GM18909 (cell line): ENCODE data around the gene KRTAP5-6.

ENCODE experiments used
- ATAC-seq: cut with Tn5 transposase; IDR thresholded peaks from one replicate; pipeline ENCODE4 v1.9.1; 2021; ENCODE audit warnings: mild to moderate bottlenecking; ENCODE audit not compliant: unreplicated experiment, poor library complexity

Gene KRTAP5-6

DNA sequence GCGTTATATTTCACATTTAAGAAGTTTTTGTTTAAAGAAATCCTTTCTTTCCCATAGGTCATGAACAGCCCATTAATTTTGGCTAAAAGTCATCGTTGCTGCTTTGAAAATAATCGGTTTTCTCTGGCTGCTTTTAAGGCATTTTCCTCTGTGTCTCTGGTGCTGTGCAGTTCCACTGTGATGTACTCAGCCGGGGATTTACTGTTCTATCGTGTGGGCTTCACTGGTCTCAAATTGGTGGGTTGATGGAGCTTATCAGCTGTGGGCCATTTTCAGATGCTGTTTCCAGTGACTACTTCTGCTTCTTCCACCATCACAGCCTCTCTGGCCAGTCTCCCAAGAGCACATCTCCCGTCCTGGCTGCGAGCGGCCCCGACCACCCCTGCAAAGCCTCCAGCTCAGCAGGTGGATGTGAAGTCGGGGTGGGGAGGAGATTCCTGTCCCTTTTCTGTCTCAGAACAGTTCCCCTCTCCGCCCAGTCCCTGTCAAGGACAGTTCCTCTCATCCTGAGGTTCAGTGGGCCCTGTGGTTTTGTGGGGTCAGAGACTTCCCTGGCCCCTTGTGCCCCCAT is 33.1 kb downstream of the KRTAP5-6 start:
- no peak for ATAC-seq

DNA sequence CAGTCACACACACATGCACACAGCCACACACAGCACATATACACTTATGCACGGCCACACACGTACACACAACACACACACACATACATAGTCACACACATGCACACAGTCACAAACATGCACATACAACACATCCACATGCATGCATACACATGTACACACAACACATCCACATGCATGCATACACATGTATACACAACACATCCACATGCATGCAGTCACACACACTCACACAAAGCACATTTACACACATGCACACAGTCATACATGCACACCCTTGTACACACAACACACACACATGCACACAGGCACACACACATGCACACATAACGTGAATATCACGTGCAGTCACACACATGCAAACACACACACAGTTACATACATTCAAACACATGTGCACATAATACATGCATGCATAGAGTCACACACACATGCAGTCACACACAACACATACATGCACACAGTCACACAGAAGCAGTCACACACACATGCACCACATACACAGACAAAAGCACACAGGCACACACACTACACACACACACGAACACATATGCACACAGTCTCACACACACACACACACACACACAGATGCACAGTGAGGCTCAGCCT is 34.6 kb downstream of the KRTAP5-6 start:
- no peak for ATAC-seq

DNA sequence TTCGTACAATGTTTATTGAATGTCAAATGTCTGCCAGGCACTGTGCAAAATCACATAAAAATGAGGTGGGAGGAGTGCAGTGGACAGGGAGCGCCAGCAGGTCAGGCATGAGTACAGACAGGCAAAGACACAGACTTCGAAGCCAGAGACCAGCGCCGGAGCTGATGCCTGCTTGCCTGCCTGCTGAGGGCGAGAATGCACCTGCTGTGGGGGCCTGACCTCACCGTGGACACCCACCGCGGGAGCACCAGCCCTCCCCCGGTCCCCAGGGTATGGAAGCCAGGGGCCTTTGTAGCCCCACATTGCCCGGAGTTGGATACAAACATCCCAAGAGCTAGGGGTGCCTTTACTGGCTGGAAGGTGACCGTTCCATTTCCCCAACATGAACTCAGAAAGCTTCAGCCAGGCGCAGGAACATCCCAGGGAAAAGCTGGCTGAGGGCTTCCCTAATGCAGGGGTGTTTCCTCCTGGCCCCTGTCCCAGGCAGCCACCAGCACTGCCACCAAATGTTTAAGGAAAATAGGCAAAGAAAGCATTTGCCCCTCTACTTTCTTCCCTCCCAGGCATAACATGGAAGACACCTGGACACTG is 35.5 kb downstream of the KRTAP5-6 start:
- ATAC-seq = no peak

DNA sequence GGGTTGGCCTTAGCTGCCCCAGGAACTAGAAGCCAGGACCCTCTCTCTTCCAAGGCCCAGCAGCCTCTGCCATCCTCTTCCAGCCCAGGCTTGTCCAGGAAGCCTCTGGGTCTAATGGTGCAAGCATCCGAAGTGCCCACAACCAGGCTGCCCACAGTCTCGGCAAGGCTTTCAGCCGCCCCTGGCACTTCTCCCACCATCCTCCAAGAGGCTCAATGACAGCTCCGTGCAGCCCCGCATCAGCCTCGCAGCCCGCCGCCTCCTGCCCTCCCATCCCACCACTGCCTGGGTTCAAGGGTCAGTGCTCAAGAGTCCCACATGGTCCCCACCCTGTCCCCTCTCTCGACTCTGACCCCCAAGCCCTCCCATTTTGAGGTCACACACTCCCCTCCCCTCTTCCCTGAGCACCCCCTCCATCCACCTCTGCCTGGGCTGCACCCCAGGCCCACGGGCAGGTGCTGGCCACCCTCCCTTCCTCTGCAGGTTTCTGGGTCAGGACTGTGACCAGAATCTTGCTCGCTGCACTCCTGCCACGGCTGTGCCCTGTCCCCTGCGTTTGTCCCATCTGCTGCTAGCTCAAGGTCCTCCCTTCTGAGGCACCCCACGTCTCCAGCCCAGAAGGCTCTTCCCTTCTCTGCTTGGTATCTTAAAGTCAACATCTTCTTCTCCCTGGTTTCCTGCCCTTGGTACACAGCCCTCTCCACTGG is 36.2 kb downstream of the KRTAP5-6 start:
- ATAC-seq = no peak

DNA sequence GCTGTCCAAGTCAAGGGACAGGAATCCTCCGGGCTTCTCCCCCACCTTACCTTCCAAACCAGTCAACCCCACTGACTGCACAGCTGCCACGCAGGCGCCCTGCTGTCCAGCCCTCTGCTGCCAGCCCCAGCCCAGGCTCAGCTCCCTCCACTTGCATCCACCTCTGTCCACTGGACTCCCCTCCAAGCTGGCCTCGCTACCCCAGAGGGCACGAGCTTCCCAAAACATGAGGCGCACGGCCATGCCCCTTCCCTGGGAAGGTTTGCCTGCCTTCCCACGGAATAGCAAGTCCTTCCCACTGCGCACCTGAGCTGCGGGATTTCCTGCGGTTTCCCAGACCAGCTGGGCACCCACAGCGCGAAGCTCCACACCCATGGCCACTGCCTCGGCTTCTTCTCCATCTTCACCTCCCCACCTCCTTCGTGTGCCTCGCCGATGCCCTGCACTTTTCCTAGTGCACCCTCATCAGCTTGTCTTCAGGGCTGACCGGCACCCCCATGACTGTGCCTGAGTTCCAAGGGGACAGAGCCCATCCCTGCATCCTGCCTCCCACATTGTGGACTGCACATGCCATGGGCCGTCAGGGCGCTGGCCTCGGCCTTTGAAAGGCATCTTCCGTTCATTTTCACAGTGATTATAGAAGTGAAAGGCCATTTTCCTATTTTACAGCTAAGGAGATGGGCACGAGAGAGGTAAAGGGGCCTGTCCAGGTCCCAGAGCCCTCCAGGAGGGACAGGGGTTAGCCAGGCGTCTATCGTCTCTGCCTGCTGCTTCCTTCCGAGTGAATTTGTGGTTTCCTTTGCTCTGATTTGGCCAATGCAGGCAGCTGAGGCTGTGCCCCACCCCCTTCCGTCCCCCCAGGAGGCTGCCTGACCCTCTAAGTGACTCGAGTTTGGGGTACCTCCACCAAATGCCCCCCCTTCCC is 37.0 kb downstream of the KRTAP5-6 start:
- no peak for ATAC-seq

DNA sequence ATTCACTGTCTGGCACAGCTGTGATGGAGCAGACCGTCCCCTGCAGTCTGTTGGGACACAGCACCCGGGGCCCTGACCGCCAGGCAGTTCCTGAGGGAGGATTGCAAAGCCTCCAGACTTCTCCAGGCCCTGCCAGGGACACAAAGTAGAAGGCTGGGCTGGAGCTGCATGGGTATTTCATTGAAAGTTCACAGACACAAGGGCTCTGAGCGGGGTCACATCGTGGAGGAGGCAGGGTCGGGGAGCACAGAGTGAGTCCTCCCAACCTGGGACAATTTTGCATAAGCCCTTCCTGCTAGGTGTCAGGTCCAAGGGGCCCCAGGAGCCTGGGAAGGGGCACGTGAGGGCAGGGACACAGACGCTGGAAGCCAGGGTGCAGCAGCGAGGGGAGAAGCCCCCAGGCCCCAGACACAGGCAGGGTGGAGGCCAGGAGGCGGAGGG is 37.7 kb downstream of the KRTAP5-6 start:
- ATAC-seq = no peak

DNA sequence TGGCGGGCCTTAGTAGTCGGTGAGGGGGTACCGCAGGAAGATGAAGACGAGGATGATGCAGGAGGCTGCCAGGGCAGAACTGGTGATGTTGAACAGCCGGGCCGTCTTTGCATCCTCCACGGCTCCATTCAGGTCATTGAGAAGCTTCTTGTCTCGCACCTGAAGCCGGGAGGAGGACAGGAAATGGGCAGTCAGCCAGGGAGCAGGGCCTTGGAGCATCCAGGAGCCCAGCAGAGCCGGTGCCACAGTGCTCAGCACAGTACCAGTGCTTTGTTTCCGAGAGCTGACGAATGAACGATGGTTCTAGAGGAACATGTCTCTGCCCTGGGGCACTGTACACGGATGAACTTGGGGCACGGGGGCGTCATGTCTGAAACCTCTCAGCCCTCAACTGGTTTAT is 38.3 kb downstream of the KRTAP5-6 start:
- ATAC-seq = no peak

DNA sequence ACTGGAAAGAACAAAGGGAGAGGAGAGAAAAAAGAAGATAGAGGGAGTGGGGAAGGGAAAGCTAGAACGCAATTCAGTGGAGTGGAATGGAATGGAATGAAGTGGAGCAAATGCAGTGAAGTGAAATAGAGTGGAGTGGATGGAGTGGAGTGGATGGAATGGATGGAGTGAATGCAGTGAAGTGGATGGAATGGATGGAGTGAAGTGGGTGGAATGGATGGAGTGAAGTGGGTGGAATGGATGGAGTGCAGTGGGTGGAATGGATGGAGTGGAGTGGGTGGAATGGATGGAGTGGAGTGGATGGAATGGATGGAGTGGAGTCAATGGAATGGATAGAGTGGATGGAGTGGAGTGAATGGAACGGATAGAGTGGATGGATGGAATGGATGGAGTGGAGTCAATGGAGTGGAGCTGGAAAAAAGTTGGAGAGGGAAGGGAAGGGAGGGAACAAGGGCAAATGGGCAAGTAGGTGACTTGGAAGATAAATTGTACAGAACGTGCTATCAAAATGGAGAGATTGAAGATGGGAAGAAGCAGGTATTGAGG is 39.5 kb downstream of the KRTAP5-6 start:
- no peak for ATAC-seq

DNA sequence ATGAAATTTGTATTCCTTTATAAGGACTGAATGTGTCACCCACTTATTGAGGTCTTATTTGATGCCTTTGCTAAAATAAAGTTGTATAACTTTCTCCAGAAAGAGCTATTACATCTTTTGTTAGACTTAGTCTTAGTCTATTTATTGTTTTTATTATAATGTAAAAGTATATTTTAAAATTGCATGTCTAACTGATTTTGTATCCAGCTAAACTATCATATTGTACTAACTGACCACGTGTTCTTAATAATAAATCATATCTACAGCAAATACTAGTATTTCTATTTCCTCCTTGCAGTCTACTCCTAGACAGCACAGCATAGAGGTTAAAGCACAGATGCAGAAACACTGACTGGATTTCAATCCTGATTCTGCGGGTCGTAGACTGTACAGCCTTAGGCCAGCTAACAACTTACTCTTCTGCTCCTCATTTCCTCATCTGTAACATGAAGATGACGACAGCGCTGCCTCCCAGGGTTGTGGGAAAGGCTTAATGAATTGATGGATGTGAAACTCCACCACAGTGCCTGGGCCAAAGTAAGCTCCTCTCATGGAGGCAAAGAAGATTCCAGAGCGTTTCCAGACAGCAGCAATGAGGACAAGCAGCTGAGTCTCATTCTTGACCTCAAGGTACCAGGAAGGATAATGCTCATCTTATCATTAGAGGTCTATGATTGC is 40.2 kb downstream of the KRTAP5-6 start:
- ATAC-seq = no peak

DNA sequence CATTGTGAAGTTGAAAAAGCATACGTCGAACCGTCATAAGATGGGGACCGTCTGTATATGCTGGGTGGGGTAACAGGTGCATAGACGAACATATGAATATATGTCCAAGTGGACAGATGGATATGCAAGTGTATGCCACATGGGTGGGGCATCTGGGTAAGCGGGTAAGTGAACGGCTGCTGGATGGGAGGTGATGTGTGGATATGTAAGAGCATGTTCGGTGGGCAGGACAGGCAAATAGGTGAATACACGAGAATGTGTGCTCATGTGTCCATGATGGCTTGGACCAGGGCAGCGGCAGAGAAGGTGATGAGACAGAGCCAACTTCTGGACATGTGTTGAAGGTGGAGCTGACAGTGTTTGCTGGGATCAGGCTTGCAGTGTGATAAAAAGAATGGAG is 41.4 kb downstream of the KRTAP5-6 start:
- ATAC-seq = no peak

DNA sequence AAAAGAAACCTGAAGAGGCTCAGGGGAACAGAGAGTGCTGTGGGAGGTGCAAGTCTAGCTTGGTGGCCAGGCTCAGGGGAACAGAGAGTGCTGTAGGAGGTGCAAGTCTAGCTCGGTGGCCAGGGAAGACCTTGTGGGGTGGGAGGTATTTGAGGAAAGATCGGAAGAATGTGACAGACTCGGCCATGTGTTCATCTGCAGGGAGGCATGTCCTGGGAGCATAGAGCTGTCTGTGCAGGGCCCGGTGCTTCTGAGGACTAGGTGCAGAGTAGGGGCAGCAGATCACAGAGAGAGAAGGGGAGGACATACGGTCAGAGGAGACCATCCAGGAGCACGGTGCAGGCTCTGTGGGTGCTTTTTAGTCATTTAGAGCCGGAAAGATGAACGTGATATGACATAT is 42.6 kb downstream of the KRTAP5-6 start:
- ATAC-seq = no peak

DNA sequence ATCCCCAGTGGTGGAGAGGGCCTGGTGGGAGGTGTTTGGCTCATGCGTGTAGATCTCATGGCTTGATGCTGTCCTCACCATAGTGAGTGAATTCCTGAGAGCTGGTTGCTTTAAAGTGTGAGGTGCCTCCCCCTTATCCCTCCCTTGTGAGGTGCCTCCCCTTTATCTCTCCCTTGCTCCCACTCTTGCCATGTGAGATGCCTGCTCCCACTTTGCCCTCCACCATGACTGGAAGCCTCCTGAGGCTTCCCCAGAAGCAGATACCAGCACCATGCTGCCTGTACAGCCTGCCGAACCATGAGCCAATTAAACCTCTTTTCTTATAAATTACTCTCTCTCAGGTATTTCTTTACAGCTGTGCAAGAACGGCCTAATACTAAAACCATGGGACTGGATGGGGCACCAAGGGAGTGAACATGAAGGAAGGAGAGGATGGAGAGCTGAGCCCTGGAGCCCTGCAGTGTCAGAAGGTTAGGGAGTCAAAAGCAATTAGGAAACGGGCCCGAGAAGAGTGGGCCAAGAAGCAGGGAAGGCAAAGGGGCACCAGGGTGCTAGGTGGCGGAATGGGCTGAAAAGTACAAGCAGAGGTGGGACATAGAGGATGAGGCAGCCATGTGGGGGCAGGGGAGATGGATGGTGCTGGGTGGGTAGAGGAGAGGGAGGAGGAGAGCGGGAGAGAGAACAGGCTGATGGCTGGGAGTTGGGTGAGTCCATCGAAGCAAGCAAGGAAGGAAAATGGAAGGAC is 44.0 kb downstream of the KRTAP5-6 start:
- ATAC-seq = no peak

DNA sequence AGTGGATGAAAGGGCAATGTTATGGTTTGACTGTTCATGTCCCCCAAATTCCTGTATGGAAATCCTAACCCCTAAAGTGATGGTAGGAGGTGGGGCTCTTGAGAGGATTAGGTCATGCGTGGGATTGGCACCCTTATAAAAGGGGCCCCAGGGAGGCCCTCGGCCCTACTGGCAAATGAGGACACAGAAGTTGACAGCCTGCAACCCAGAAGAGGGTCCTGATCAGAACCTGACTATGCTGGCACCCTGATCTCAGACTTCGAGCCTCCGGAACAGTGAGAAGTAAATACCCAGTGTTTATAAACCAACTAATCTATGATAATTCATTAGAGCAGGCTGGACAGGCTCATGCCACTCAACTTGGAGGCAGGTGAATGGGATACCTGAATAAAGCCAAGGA is 44.7 kb downstream of the KRTAP5-6 start:
- no peak for ATAC-seq

DNA sequence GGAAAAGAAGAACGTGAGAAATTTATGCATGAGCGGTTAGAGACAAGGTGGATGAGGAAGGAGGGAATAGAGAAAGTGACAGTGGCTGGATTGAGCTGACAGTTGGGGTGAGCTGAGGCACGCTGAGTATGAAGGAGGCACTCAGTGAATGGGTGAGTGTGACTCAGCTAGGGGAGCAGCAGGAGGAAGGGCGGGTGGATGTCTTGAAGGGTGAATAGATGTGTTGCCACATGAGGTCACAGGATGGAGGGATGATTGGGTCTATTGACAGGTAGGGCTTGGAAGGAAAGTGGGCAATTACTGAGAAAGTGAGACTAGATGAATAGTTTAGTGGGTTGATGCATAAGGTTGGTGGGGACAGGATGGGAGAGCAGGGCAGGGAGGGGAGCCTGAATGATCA is 45.4 kb downstream of the KRTAP5-6 start:
- no peak for ATAC-seq

DNA sequence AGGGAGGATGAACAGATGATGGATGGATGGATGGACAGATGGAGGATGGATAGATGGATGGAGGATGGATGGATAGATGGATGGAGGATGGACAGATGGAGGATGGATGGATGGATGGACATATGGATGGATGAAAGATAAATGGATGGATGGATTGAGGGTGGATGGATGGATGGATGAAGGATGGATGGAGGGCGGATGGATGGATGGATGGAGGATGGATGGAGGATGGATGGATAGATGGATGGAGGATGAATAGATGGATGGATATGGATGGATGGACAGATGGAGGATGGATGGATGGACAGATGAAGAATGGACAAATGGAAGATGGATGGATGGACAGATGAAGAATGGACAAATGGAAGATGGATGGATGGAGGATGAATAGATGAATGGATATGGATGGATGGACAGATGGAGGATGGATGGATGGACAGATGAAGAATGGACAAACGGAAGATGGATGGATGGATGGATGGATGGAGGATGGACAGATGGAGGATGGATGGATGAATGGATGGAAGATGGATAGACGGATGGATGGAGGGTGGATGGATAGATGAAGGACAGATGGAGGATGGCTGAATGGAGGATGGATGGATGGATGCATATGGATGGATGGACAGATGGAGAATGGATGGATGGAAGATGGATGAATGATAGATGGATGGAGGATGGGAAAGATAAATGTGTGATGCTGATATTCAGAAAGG is 46.0 kb downstream of the KRTAP5-6 start:
- no peak for ATAC-seq

DNA sequence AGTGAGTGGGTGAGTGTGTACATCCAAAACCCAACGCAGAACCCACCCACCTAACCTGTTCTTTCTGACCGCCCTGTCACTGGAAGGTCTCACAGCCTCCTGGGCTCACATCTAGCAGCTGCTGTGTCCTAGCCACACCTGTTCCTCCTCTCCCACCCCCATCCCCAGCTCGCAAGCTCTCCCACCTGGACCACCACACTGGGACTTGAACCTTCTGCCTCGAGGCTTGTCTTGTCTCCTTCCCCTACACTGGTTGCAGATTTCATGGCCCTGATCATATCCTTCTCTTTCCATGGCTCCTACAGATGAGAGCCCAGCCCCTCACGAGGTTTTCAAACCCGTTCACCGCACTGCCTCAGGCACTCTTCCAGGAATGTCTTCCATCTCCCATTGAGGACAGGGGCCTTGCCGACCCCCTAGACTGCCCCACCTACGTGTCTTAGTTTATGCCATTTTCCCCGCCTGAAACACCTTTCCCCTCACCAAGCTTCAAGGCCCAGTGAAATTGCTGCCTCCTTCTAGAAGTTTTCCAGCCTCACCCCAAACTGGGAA is 46.7 kb downstream of the KRTAP5-6 start:
- no peak for ATAC-seq

DNA sequence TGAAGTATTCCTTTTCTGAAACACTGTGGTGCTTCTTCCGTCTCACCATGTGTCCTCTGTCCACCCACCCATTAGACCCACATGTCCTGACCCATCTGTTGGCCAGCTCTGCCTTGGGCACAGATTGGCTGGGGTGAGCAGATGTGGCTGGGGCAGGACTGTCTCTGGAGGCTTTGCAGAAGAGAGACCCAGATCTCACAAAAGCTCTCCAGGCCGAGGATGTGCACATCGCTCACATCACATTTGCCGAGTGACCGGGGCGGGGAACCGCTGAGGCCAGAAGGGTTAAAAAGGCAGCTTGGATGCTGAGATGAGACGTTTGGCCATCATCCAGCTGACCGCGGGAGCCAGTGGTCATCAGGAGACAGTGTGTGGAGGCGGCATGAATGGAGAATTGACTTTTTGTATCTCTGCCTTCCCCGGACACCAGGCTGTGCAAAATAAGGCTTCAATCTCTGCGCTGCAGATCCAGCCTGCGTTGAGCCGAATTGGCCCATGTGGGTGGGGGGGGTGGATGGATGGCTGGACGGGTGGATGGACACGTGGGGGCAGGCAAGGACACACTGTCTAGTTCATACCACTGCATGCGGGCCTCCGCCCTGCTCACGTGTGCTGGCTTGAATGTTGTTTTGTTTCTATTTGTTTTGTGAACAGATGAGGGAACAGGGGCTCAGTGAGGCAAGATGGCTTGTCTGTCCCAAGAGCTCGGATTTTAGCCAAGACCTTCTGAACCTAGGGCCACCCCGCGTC is 47.3 kb downstream of the KRTAP5-6 start:
- ATAC-seq = no peak
